GM19467 (cell line): ENCODE results near the gene ZSCAN20.
"Not testable (repeated sequence)": the region's sequence is repeated elsewhere in the genome, so short reads cannot be mapped to it uniquely, and the experiment has no call there.

Source experiments
- ATAC-seq: cut with Tn5 transposase; IDR thresholded peaks from one replicate; pipeline ENCODE4 v1.9.1; 2021; ENCODE audit warnings: mild to moderate bottlenecking, moderate library complexity; ENCODE audit not compliant: unreplicated experiment

The ZSCAN20 gene

GRCh38 chr1:33473900-33474299 lies 1.5 kb downstream of the ZSCAN20 start:
- no peak for ATAC-seq

GRCh38 chr1:33477451-33477850 lies 5.0 kb downstream of the ZSCAN20 start:
- ATAC-seq, result no peak

DNA sequence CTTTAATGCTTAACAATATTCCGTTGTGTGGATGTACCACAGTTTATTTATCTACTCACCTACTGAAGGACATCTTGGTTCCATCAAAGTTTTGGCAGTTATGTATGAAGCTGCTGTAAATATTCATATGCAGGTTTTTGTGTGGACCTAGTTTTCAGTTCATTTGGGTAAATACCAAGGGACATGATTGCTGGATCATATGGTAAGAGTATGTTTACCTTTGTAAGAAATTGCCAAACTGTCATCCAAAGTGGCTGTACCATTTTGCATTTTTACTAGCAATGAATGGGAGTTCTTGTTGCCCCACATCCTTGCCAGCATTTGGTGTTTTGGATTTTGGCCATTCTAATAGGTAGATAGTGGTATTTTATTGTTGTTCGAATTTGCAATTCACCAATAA lies 10.0 kb downstream of the ZSCAN20 start:
- no peak for ATAC-seq

DNA sequence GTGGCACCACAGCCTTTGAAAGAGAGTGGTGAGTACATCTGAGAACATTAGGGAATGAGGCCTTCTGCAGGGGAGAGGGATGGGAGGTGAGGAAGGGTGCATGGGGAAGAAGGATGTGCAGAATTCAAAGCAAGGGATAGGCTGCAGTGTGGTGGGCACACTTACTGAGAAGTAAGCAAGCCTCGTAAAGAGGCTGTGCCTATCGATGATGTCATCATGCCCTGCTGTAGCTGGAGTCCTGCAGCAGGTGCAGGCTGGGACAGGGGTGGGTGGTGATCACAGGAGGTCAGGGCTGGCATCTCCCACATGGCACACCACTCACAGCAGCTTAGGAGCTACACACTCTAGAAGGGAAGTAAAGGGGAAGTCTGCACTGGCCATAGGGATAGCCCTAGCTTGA lies 16.2 kb downstream of the ZSCAN20 start:
- no peak for ATAC-seq

GRCh38 chr1:33494929-33495328 lies 22.5 kb downstream of the ZSCAN20 start:
- no peak for ATAC-seq

GRCh38 chr1:33497410-33497809 lies 25.0 kb downstream of the ZSCAN20 start:
- no peak for ATAC-seq

- no peak for ATAC-seq
Observed at GRCh38 chr1:33500547-33500946, 28.1 kb downstream of the ZSCAN20 start.

GRCh38 chr1:33501309-33501708 lies 28.9 kb downstream of the ZSCAN20 start:
- ATAC-seq, result no peak

- ATAC-seq, result no peak
Observed at GRCh38 chr1:33501774-33502173, 29.3 kb downstream of the ZSCAN20 start.

DNA sequence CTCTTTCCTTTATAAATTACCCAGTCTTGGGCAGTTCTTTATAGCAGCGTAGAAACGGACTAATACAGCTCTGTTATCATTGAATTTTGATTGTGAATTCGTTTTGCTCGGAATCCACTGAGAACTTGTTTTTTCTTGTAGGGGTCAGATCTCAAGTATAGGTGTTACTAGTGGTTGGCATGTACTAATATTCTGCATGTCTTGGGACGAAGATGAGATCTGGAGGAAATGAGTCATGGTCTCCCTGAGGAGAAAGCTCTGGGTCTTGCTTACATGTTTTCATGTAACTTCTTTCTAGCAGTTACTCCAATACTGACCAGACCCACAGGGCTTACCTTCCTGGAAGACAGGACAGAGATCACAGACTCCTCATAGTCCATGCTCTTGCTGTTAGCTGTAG lies 30.3 kb downstream of the ZSCAN20 start:
- no peak for ATAC-seq

DNA sequence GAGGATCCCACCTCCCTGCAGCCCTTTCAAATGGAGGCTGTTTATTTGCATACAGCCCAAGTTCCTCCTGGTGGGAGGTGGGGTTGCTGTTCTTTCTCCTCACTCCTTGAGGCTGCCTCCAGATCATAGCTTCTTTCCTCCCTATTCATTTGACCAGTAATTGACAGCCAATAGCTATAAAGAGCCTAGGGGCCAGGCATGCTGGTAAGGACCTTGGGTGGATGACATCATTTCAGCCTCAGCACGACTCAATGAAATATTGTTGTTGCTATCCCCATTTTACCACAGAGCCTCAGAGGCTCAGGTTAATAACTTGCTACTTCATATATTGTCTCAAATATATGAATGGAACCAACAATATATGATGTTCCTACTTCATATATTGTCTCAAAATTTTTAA lies 31.1 kb downstream of the ZSCAN20 start:
- ATAC-seq, result no peak

DNA sequence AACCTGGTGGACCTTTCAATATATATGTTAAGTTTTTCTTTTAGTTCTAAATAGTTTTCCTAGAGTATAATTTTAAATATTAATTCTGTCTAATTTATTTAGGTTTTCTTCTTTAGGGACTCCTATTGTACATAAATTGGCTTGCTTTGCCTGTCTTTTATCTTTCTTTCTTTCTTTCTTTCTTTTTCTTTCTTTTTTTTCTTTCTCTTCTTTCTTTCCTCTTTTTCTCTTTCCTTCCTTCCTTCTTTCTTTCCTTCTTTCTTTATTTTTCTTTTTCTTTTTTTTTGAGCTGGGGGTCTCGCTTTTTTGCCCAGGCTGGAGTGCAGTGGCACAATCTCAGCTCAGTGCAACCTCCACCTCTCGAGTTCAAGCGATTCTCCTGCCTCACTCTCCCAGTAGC lies 35.2 kb downstream of the ZSCAN20 start:
- no peak for ATAC-seq

DNA sequence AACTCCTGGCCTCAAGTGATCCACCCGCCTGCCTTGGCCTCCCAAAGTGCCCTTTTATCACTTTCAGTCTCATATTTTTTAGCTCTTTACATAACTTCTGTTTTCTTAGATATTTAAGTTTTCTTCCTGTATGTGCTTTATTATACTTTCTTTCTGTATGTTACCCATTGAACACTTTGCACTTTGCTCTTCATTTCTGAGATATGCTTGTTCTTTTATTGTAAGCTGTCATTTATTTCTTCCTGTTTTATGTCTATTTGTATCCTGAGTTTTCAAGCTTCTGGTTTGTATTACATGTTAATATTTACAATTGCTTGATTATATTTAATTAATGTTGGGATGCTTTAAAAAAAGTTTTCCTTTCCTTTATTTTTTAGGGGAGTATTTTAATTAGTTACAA lies 35.7 kb downstream of the ZSCAN20 start:
- ATAC-seq, result no peak

GRCh38 chr1:33509276-33509675 lies 36.8 kb downstream of the ZSCAN20 start:
- ATAC-seq, result not testable (repeated sequence)

DNA sequence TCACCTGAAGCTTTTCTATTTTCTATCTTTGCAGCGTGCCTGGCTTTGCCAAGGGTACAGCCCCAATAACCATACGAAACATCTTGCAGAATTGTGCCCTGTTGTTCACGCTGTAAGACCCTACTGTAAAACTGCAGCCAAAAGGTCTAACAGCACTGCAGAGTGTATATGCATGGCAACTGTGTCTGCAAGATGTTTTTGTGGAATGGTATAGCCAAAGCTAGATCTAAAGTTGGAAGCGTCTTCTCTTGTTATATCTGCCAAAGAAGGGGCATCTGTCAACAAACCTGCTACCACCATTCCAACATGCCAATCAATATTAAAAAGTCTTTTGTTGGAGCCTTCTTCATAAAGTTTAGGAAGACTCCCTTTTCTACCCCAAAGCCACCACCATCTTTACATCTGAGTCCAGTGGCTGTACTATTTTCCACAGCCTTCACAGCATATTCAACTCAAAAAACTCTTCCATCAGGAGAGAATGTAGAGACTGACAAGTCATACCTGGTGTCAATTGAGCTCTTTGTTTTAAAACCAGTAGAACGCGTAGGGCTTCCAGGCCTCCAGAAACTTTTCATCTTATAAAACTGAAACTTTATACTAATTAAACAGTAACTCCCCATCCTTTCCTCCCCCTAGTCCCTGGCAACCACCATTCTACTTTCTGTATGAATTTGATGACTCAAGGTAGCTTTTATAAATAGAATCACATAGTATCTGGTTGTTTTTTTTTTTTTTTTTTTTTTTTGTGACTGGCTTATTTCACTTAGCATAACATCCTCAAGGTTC lies 40.0 kb downstream of the ZSCAN20 start:
- ATAC-seq, result no peak

DNA sequence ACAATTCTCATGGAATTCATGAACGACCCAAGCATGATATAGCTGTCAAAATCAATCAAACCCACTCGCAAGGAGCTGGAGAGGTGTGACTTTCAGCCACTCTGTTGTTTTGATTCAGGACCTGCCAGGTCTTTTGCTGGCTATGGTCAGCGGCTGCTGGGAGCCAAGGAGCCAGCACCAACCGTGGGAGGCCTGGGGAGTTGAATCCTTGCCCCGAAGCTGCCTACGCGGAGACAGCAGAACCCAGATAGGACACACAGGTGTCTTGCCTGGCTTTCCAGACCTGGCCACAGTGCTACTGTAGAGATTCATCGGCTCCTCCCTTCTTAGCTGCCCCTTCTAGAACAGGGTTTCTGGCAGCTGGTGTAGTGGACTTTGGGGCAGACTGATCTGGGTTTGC lies 42.7 kb downstream of the ZSCAN20 start:
- ATAC-seq, result no peak

DNA sequence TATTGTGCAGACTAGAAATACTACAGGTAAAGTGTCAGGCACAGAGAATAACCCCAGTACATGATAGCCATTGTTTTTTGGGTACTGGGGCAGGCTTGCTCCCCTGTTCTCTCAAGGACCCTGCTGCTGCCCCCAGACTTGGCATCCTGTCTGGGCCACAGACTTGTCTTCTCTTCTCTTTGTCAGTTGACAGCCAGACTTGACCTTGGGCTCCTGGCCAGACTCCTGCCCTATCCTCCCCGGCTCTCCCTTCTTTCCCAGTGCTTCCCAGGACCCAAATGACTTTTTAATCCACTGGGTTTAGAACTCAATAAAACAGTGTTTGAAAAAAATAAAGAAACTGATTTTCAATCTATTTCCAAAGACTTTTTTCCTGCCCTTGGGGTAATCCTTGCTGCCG lies 43.2 kb downstream of the ZSCAN20 start:
- ATAC-seq, result no peak

- ATAC-seq, result no peak
Observed at GRCh38 chr1:33516428-33516827, 44.0 kb downstream of the ZSCAN20 start.

DNA sequence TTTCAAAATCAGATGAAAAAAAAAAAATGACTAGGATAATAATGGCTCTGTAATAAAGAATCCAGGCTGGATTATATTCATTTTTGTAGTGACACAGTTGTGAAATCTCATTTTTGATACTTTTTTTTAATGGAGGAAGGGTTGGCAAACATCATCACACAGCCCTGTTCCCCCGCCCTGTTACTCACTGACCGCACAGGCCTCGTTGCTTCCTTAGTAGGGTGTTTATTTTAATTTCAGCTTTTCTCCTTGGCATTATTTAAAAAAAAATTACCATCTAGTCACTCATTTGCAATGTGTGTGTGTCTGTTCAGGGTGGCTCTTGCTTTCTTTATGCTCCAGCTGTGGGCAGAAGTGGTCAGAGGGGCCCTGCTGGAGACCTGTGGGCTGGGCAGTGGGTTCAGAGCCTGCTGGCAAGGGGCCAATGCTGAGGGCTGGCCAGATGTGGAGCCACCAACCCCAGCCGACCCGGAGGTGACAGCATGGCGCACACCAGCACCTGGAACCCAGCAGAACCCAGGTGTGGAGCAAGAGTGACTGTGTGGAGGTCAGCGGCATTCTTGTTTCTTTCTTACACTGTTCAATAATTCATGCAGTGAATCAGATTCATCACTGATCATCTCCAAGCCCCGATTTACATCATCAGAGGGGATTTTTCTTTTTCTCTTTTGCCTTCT lies 44.6 kb downstream of the ZSCAN20 start:
- ATAC-seq, result no peak

GRCh38 chr1:33517596-33518250 lies 45.3 kb downstream of the ZSCAN20 start:
- no peak for ATAC-seq

- no peak for ATAC-seq
Observed at GRCh38 chr1:33519240-33519884, 46.9 kb downstream of the ZSCAN20 start.

GRCh38 chr1:33524586-33524985 lies 52.1 kb downstream of the ZSCAN20 start:
- ATAC-seq, result no peak
